Uterus (tissue), 4 donors: Measurements from ENCODE around the gene ATP8A2. TPM values are rescaled to one million over a fixed set of nuclear protein-coding genes. Genes with fewer than 3 reads are reported as not detected.

Experiments used
- DNase-seq, 2 donors: peaks; one replicate each; pipeline ENCODE4 v3.0.0-alpha.2; 2019 to 2020
- H3K27ac ChIP-seq, 2 donors: fragments of 200-600 bp; sonication (generic); 1 replicate in 1 of 2; 2 replicates in 1 of 2; pipeline ENCODE4 v1.5.1; 2016 to 2018
- H3K27me3 ChIP-seq, 2 donors: fragments of 200-600 bp; sonication (generic); one replicate each; pipeline ENCODE4 v1.5.1; 2018 to 2019; ENCODE audit warnings: control low read depth in 1 of 2
- H3K36me3 ChIP-seq, 2 donors: fragments of 200-600 bp; sonication (generic); one replicate each; pipeline ENCODE4 v1.5.1; 2019; ENCODE audit warnings: control low read depth in 1 of 2
- H3K4me1 ChIP-seq, 2 donors: fragments of 200-600 bp; sonication (generic); one replicate each; pipeline ENCODE4 v1.5.1; 2018 to 2019; ENCODE audit warnings: control low read depth in 1 of 2
- H3K4me3 ChIP-seq, 2 donors: fragments of 200-600 bp; sonication (generic); 1 replicate in 1 of 2; 2 replicates in 1 of 2; pipeline ENCODE4 v1.5.1; 2018 to 2019; ENCODE audit warnings: mild to moderate bottlenecking in 1 of 2
- H3K9me3 ChIP-seq, 2 donors: fragments of 200-600 bp; sonication (generic); one replicate each; pipeline ENCODE4 v1.5.1; 2019; ENCODE audit warnings: control low read depth in 1 of 2
- POLR2A ChIP-seq, 2 donors: fragments of 450-650 bp; IDR thresholded peaks; one replicate each; pipeline ENCODE4 v1.6.1; 2016; ENCODE audit warnings: antibody characterized with exemption in 2 of 2, mild to moderate bottlenecking in 1 of 2, moderate library complexity in 1 of 2
- intact Hi-C: fragments of 100-400 bp; cut with DNase I; formaldehyde crosslinking; loops from one replicate; pipeline ENCODE4 v1.15.1; 2023; ENCODE audit warnings: low total_unique reads
- total RNA-seq, 4 donors: library from RNA; depleted of rRNA in 3 of 4; stranded (reverse); fragments of >200 nt in 3 of 4; gene quantifications; one replicate each; pipeline versions ENCODE4 v1.1.0 to v1.2.4, GENCODE V29; 2014 to 2023
- TF ChIP-seq, protein P1 (sequence below), 4 experiments: fragments of 200-600 bp in 2 of 4; fragments of 450-650 bp in 2 of 4; sonication (generic) in 2 of 4; IDR thresholded peaks; one replicate each; pipeline ENCODE4 v1.5.1; 2016 to 2019; ENCODE audit warnings: antibody characterized with exemption in 4 of 4, mild to moderate bottlenecking in 2 of 4, moderate library complexity in 1 of 4
- donor health status: DM: yes; HTN: yes; CAD: no.

The ATP8A2 gene
- total RNA-seq, 4 donors from 2014 or later = 0.64 to 21.4 TPM; not detected in 2

DNA sequence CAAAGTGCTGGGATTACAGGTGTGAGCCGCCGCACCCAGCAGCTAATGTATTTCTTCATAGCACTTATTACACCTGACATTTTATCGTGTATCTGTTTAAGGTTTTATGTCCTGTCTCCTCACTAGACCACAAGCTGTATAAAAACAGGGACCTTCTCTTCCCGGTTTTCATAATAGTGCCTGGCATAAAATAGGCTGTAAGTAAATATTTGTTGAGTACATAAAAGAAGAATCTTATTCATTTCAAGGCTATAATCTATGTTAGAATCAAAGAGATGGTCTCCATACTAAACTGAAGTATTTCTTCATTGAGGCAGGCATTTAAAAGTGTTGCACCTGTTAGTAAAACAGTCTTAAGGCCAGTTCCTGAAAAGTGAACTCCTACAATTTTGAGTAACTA lies 486.1 kb downstream of the ATP8A2 start:
- Histone ChIP-seq H3K4me1 (no peaks in the 10 kb centered on the region), H3K9me3 (no peaks in the 10 kb centered on the region), H3K36me3 (no peaks in the 10 kb centered on the region), H3K27me3 (no peaks in the 10 kb centered on the region), H3K27ac (no peak overlapping the region), H3K4me3 (no peak overlapping the region)
- no peak for DNase-seq
- TF ChIP-seq POLR2A (IDR thresholded peaks at IDR 0.05) = no peak
- TF ChIP-seq, protein P1, sequence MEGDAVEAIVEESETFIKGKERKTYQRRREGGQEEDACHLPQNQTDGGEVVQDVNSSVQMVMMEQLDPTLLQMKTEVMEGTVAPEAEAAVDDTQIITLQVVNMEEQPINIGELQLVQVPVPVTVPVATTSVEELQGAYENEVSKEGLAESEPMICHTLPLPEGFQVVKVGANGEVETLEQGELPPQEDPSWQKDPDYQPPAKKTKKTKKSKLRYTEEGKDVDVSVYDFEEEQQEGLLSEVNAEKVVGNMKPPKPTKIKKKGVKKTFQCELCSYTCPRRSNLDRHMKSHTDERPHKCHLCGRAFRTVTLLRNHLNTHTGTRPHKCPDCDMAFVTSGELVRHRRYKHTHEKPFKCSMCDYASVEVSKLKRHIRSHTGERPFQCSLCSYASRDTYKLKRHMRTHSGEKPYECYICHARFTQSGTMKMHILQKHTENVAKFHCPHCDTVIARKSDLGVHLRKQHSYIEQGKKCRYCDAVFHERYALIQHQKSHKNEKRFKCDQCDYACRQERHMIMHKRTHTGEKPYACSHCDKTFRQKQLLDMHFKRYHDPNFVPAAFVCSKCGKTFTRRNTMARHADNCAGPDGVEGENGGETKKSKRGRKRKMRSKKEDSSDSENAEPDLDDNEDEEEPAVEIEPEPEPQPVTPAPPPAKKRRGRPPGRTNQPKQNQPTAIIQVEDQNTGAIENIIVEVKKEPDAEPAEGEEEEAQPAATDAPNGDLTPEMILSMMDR (IDR thresholded peaks at IDR 0.05) = no peak
- intact Hi-C loops = loop anchor here (10.0 kb wide), 1 partner anchor 927 kb away; no protein-coding TSS in a partner anchor

DNA sequence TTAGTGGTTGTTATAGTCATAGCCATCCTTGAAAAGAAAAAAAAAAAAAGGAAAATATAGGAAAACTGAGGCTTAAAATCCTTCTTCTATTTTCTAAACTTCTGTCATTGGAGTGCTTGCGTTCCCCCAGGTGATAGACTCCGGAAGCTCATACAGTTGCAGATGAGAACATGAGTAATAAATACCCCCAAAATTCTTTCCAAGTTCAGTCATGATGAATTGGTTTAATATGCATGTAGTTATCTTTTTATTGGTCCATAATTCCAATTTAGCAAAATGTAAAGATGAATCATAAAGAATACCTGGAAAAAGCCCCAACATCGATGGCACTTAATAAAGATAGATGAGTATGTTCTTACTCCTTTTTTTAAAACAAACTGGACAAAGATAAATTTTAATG lies 487.8 kb downstream of the ATP8A2 start:
- Histone ChIP-seq H3K36me3 (no peaks in the 10 kb centered on the region), H3K9me3 (no peaks in the 10 kb centered on the region), H3K4me3 (no peak overlapping the region), H3K27me3 (no peaks in the 10 kb centered on the region), H3K4me1 (no peaks in the 10 kb centered on the region), H3K27ac (no peak overlapping the region)
- DNase-seq = no peak
- intact Hi-C loops = loop anchor here (10.0 kb wide), 1 partner anchor 925 kb away; no protein-coding TSS in a partner anchor
- no peak for TF ChIP-seq POLR2A (IDR thresholded peaks at IDR 0.05)
- TF ChIP-seq, protein P1 (IDR thresholded peaks at IDR 0.05) = no peak

DNA sequence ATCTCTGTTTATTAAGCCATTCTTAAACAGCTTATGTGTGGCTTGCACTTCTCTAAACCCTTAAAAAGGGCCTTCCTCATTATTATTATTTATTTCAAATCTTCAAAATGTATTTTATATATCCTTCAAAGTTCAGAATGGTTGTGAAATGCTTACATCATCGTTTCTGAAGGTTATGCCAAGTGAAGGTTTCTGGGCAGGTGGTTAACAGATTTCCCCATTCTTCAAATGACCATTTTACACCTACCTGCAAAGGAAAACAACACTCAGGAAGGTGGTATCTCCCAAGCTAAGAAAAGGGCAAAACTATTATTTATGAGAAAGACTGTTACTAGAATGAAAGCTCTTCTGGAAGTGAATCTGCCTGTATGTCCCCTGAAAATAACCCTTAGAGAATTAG lies 488.5 kb downstream of the ATP8A2 start:
- Histone ChIP-seq H3K27ac (no peak overlapping the region), H3K4me3 (no peak overlapping the region), H3K36me3 (no peaks in the 10 kb centered on the region), H3K4me1 (no peaks in the 10 kb centered on the region), H3K27me3 (no peaks in the 10 kb centered on the region), H3K9me3 (no peaks in the 10 kb centered on the region)
- TF ChIP-seq POLR2A (IDR thresholded peaks at IDR 0.05) = no peak
- intact Hi-C loops = no loop called here
- DNase-seq = no peak

DNA sequence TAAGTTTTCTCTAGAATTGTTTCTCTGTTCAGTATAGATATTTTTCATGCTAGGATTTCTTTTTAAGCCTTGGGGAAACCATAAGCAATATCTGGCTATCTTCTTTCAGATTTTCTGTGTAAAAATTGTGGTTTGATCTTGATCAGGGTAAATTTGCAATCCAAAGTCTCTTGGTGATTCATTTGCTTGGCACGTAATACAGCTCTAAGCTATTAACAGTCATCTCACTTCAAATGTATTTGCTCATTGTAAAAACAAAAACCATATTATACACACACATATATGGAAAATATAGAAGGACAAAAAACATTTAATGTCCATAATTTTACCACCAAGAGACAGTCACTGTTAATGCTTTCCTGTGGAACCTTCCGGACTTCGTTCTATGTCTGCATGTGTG lies 489.1 kb downstream of the ATP8A2 start:
- intact Hi-C loops = no loop called here

DNA sequence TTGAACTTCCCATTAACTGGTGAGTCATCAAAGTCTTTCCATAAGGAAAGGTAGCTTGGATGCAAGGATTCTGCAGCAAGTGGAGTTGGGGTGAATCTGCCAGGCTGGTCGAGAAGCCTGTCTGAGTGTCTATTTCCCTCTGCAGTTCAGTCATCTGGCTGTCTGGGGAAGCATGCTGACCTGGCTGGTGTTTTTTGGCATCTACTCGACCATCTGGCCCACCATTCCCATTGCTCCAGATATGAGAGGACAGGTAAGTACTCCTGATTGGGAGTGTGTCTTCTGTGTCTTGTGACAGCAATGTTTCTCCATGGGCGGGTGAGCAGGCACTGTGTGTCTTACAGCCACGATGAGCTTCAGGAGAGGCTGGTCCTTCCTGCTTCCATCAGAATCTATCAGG lies 490.4 kb downstream of the ATP8A2 start:
- H3K4me1 ChIP-seq = no peaks in the 10 kb centered on the region
- H3K36me3 ChIP-seq = no peaks in the 10 kb centered on the region
- no peak overlapping the region for H3K4me3 ChIP-seq
- TF ChIP-seq, protein P1 (IDR thresholded peaks at IDR 0.05) = no peak
- no peak for TF ChIP-seq POLR2A (IDR thresholded peaks at IDR 0.05)
- H3K9me3 ChIP-seq = no peaks in the 10 kb centered on the region
- DNase-seq = no peak
- H3K27ac ChIP-seq = no peak overlapping the region
- no peaks in the 10 kb centered on the region for H3K27me3 ChIP-seq
- intact Hi-C loops = no loop called here

More for the DNA sequence above, 489.1 kb downstream of the ATP8A2 start:
- H3K36me3 ChIP-seq = no peaks in the 10 kb centered on the region
- no peaks in the 10 kb centered on the region for H3K27me3 ChIP-seq
- H3K9me3 ChIP-seq = no peaks in the 10 kb centered on the region
- H3K4me3 ChIP-seq = no peak overlapping the region
- no peaks in the 10 kb centered on the region for H3K4me1 ChIP-seq
- TF ChIP-seq POLR2A (IDR thresholded peaks at IDR 0.05) = no peak
- TF ChIP-seq, protein P1 (IDR thresholded peaks at IDR 0.05) = no peak
- no peak for DNase-seq
- H3K27ac ChIP-seq = no peak overlapping the region

DNA sequence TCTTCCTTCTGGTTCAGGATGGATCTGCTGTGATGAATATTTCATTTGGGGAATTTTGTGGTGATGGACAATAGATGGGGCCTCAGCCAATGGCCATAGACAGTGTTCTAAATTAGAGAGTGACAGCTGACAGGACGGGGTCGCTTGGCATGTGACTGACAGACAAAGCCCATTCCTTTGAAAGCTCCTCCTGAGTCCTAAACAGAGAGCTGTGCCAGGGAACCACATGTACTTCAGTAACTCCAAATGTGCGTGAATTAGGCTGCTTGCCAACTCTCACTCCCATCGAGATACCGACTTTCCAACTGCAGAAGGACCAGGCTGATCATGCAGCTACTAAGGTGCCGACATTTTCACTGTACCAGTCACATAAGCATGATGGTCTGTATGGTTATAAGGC lies 492.3 kb downstream of the ATP8A2 start:
- no peaks in the 10 kb centered on the region for H3K9me3 ChIP-seq
- H3K4me1 ChIP-seq = no peaks in the 10 kb centered on the region
- H3K27me3 ChIP-seq = no peaks in the 10 kb centered on the region
- no peak overlapping the region for H3K4me3 ChIP-seq
- TF ChIP-seq, protein P1 (IDR thresholded peaks at IDR 0.05) = no peak
- TF ChIP-seq POLR2A (IDR thresholded peaks at IDR 0.05) = no peak
- intact Hi-C loops = no loop called here
- no peak overlapping the region for H3K27ac ChIP-seq
- no peaks in the 10 kb centered on the region for H3K36me3 ChIP-seq
- DNase-seq = no peak
